ENCODE data around the gene RXFP4.

The RXFP4 gene

DNA sequence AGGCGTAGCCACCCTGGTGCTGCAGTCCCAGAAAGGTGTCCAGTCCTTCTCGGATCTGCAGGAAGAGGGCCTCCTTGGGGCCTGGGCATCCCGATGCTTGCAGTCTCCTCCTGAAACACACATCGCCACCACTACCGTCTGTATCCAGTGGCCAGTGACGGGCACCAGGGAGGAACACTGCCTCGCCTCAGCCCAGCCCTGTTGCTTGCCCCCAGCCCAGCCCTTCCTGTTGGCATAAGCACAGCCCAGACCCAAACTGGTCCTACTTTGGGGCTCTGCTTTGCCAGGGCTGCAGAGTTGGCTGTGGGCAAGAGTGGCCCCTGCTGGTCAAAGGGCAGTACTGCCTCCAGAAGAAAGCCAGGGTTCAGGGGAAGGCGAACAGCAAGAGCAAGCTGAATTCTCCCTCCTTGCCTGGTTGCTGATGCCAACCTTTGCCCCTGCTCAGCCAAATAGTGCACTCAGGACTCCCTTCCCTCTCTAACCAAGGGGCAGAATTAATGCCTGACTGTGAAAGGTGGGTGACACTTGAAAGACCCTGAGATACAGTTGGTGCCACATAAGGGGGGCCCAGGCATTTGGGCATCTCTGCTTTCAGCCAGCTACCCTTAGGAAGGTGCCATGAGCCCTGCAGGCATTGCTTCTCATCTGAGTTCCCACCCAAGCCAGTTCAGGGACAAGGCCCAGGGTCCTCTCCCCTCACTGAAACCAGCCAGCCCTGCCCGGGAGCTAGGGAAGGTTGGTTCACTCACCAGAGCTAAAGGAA lies 48.0 kb downstream of the RXFP4 start:
- Histone ChIP-seq H3K4me3 (peak overlapping the region in 3 of 7 experiments; percentile 12 to 30 (median 21)), H3K27ac (peak overlapping the region in 15 of 21 experiments; percentile 21 to 77 (median 56))

DNA sequence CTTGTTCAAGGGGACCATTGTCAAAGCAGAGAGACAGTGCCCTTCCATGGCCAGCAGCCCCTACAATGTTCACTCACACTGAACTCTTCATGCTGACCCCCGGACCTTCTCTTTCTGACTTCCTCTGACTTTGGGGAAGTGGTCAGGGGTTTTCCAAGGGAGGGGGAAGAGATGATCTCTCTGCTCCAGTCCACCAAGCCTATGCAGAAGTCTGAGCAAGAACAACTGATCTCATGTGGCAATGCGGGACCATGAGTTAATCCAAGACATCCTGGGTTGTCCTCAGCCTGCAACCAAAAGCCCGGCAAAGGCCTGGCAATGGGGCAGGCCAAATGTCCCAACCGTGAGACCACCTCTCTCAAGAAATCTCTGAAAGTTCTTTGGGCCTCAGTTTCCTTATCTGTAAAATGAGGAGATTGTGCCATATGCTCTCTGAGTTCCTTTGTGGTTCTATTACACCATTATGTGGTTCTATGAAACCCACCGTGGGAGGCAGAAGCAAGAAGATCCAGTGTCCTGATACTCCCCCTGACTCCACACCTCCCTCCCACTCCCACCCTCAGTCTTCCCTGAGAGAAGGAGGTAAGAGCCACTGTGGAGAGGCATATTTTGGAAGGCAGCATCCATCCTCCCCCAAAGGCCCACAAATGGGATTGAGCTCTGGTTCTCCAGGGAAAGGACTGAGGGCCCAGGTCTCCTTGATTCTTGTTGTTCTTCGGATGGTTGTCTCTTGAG lies 48.7 kb downstream of the RXFP4 start:
- no peak overlapping the region for H3K4me3 ChIP-seq
- peak overlapping the region in 16 of 21 experiments; percentile 4 to 77 (median 52) for H3K27ac ChIP-seq
